HCT116 (cell line): ENCODE data around the gene PPM1A. TPM values are rescaled to one million over a fixed set of nuclear protein-coding genes. Genes with fewer than 3 reads are reported as not detected.

Source experiments
- ATAC-seq: fragments of 200-7000 bp; cut with Tn5 transposase; 2 replicates; pipeline ENCODE4 v1.9.1; 2020; ENCODE audit warnings: mild to moderate bottlenecking, moderate library complexity
- BruUV-seq: library from RNA; stranded (reverse); fragments of 400-500 nt; replicated peaks from 2 replicates; lab custom pipeline; 2021; lab: Mats Ljungman, UMichigan
- CTCF ChIA-PET: fragments of 300-600 bp; sonication (Branson Sonifier 250); formaldehyde crosslinking; loops from one replicate; lab custom pipeline; 2021; ENCODE audit warnings: antibody characterized with exemption; lab: Charles Lee
- POLR2A ChIA-PET: fragments of 300-600, 350-600 bp; sonication (Branson Sonifier 250); formaldehyde crosslinking; loops from one replicate; lab custom pipeline; 2021; ENCODE audit warnings: antibody characterized with exemption; lab: Charles Lee
- RAD21 ChIA-PET, 2 experiments: fragments of 300-600 bp; sonication (Branson Sonifier 250); formaldehyde crosslinking; loops; one replicate each; lab custom pipeline; 2023; ENCODE audit warnings: low total read pairs in 2 of 2; ENCODE audit not compliant: uncharacterized antibody in 2 of 2, unreplicated experiment in 2 of 2, low non-redundant PET in 1 of 2; lab: Charles Lee
- DNase-seq: peaks from one replicate; pipeline ENCODE4 v3.0.0-alpha.2; 2010; ENCODE audit warnings: low read depth, low spot score
- H2AFZ ChIP-seq: fragments of 200-600 bp; shearing (Covaris generic), sonication (generic); 2 replicates; pipeline ENCODE4 v1.6.1; 2017; ENCODE audit warnings: low read depth, mixed run types, mixed read lengths, antibody characterized with exemption, low read length; ENCODE audit not compliant: poor library complexity, severe bottlenecking
- H3K27ac ChIP-seq: 2 replicates; pipeline ENCODE4 v1.5.1; 2012; ENCODE audit warnings: low read depth, low read length
- H3K27me3 ChIP-seq: fragments of 200-600 bp; sonication (generic); 2 replicates; pipeline ENCODE4 v1.6.1; 2016; ENCODE audit warnings: mixed run types, low read length, mixed read lengths; ENCODE audit not compliant: insufficient read depth
- H3K36me3 ChIP-seq, 2 experiments: fragments of 200-500 bp in 1 of 2; fragments of 200-600 bp in 1 of 2; sonication (Bioruptor generic) in 1 of 2; sonication (generic) in 1 of 2; 2 replicates each; pipeline versions ENCODE4 v1.5.1 to v1.6.1; 2014 to 2016; ENCODE audit warnings: low read length in 2 of 2, inconsistent platforms in 1 of 2, mixed read lengths in 1 of 2, mixed run types in 1 of 2; ENCODE audit not compliant: insufficient read depth in 2 of 2, control insufficient read depth in 1 of 2
- H3K4me1 ChIP-seq, 2 experiments: fragments of 200-600 bp in 1 of 2; sonication (generic) in 1 of 2; 2 replicates each; pipeline versions ENCODE4 v1.5.1 to v1.6.1; 2012 to 2017; ENCODE audit warnings: low read length in 2 of 2, inconsistent platforms in 1 of 2, mild to moderate bottlenecking in 1 of 2, mixed read lengths in 1 of 2, mixed run types in 1 of 2, moderate library complexity in 1 of 2; ENCODE audit not compliant: insufficient read depth in 2 of 2, control insufficient read depth in 1 of 2
- H3K4me2 ChIP-seq: fragments of 200-600 bp; sonication (generic); 2 replicates; pipeline ENCODE4 v1.6.1; 2017; ENCODE audit warnings: mixed run types, low read length, mixed read lengths
- H3K4me3 ChIP-seq, 2 experiments: fragments of 200-600 bp in 1 of 2; sonication (generic) in 1 of 2; replicated peaks in 1 of 2; 2 replicates each; pipeline ENCODE4 v1.5.1; 2011 to 2016; ENCODE audit warnings: low read length in 2 of 2, control low read depth in 1 of 2, low read depth in 1 of 2, mild to moderate bottlenecking in 1 of 2, mixed read lengths in 1 of 2, mixed run types in 1 of 2
- H3K79me2 ChIP-seq: fragments of 200-600 bp; sonication (generic); 2 replicates; pipeline ENCODE4 v1.6.1; 2017; ENCODE audit warnings: mild to moderate bottlenecking, mixed run types, low read length, moderate library complexity, mixed read lengths; ENCODE audit not compliant: insufficient read depth
- H3K9ac ChIP-seq: fragments of 200-600 bp; sonication (generic); 2 replicates; pipeline ENCODE4 v1.6.1; 2016; ENCODE audit warnings: low read length, mixed read lengths
- H3K9me2 ChIP-seq: fragments of 200-600 bp; sonication (generic), shearing (Covaris generic); 2 replicates; pipeline ENCODE4 v1.6.1; 2017; ENCODE audit warnings: mixed run types, mild to moderate bottlenecking, moderate library complexity; ENCODE audit not compliant: insufficient read depth
- H3K9me3 ChIP-seq, 2 experiments: fragments of 200-500 bp in 1 of 2; fragments of 200-600 bp in 1 of 2; sonication (Bioruptor generic) in 1 of 2; sonication (generic) in 1 of 2; 2 replicates each; pipeline ENCODE4 v1.6.1; 2014 to 2017; ENCODE audit warnings: low read length in 2 of 2, mixed read lengths in 2 of 2, inconsistent platforms in 1 of 2, low read depth in 1 of 2, mild to moderate bottlenecking in 1 of 2, mixed run types in 1 of 2, moderate library complexity in 1 of 2; ENCODE audit not compliant: control insufficient read depth in 1 of 2, insufficient read depth in 1 of 2
- H4K20me1 ChIP-seq: fragments of 200-600 bp; sonication (generic), shearing (Covaris generic); 2 replicates; pipeline ENCODE4 v1.6.1; 2017; ENCODE audit warnings: mixed run types, mild to moderate bottlenecking, moderate library complexity; ENCODE audit not compliant: insufficient read depth
- CEBPB ChIP-seq: IDR thresholded peaks from 2 replicates; pipeline ENCODE4 v1.6.1; 2012; ENCODE audit warnings: low read depth
- EGR1 ChIP-seq: IDR thresholded peaks from 2 replicates; pipeline ENCODE4 v1.6.1; 2012; ENCODE audit warnings: low read depth
- EZH2 ChIP-seq: fragments of 200-600 bp; sonication (generic); IDR thresholded peaks from 2 replicates; pipeline ENCODE4 v1.6.1; 2017; ENCODE audit warnings: antibody characterized with exemption, mixed run types
- EZH2phosphoT487 ChIP-seq: fragments of 200-600 bp; IDR thresholded peaks from 2 replicates; pipeline ENCODE4 v1.6.1; 2018; ENCODE audit warnings: antibody characterized with exemption, borderline replicate concordance
- POLR2A ChIP-seq: IDR thresholded peaks from 2 replicates; pipeline ENCODE4 v1.7.0; 2011; ENCODE audit warnings: borderline replicate concordance; ENCODE audit not compliant: insufficient read depth, insufficient read length; ENCODE audit errors: extremely low read depth
- POLR2AphosphoS5 ChIP-seq: IDR thresholded peaks from 2 replicates; pipeline ENCODE4 v1.6.1; 2011; ENCODE audit warnings: mild to moderate bottlenecking, low read depth, low read length, moderate library complexity
- RAD21 ChIP-seq: IDR thresholded peaks from 2 replicates; pipeline ENCODE4 v1.6.1; 2012; ENCODE audit warnings: low read depth, mild to moderate bottlenecking
- SIN3A ChIP-seq: IDR thresholded peaks from 2 replicates; pipeline ENCODE4 v1.6.1; 2012; ENCODE audit warnings: low read depth
- SRF ChIP-seq: IDR thresholded peaks from 2 replicates; pipeline ENCODE4 v1.6.1; 2012; ENCODE audit warnings: low read depth
- TCF7L2 ChIP-seq: IDR thresholded peaks from 2 replicates; pipeline ENCODE4 v1.7.0; 2011; ENCODE audit warnings: borderline replicate concordance, inconsistent platforms; ENCODE audit not compliant: insufficient read depth, insufficient read length; ENCODE audit errors: extremely low read depth
- ZNF274 ChIP-seq: fragments of 200-500 bp; sonication (Bioruptor generic); IDR thresholded peaks from 2 replicates; pipeline ENCODE4 v1.6.1; 2014; ENCODE audit warnings: mild to moderate bottlenecking, low read depth, low read length, inconsistent platforms
- intact Hi-C: fragments of 100-400 bp; cut with micrococcal nuclease; formaldehyde crosslinking; loops from 2 replicates; pipeline ENCODE4 v1.10.0; 2022
- total RNA-seq: library from RNA; stranded (reverse); gene quantifications from one replicate; pipeline ENCODE4 v1.2.1, GENCODE V29; 2021; ENCODE audit not compliant: unreplicated experiment
- TF ChIP-seq, protein P1 (sequence below): IDR thresholded peaks from 2 replicates; pipeline ENCODE4 v1.6.1; 2012
- TF ChIP-seq, protein P2 (sequence below): IDR thresholded peaks from 2 replicates; pipeline ENCODE4 v1.6.1; 2012

Gene PPM1A
- total RNA-seq, 1 experiment from 2014 or later: 32.8 TPM

DNA sequence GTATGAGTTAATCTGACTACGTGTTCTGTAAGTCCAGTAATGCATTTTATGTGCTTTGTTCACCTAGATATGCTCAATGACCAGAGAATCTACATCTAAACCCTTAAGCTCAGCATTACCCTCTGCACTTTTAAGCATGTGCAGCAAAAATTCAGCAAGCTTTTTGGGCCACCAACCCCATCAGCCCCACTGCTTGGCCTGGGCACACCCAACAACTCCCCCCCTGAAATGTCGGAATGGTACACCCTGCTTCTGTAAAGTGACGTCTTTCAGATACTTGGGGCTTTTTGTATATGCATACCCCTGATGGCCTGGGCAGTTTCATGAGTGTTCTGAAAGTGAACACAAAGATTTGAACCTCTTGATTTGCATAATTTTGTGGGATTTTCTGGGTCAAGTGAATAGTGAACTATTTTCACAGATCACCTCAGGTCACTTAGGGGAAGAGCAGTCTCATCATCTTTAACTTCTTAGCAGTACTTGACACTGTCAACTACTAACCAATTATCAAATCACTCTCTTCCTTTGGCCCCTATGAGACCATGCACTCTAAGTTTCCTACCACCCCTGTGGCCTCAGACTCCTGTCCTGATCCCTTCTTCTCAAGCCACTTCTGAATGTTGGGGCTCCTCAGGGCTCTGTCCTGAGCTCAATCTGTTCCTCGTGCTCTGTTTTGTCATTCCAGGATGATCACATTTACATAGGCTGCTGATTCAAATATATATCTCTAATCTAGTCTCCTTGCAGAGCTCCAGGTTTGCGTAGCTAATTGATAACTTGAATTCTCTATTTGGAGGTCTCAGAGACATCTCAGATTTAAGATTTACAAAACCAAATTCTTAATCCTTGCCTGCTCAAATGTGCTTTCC, 36.3 kb upstream of the PPM1A start:
- intact Hi-C loops: no loop called here
- Histone ChIP-seq H3K9me3 (no peaks in the 10 kb centered on the region), H3K9me2 (no peaks in the 10 kb centered on the region), H4K20me1 (no peaks in the 10 kb centered on the region), H2AFZ (no peak overlapping the region), H3K27me3 (no peaks in the 10 kb centered on the region), H3K4me3 (no peak overlapping the region), H3K4me1 (no peaks in the 10 kb centered on the region), H3K9ac (no peak overlapping the region), H3K4me2 (no peak overlapping the region), H3K79me2 (no peaks in the 10 kb centered on the region), H3K36me3 (no peaks in the 10 kb centered on the region), H3K27ac (no peak overlapping the region)
- DNase-seq: no peak
- CTCF ChIA-PET: no interaction called here
- ATAC-seq: no peak
- no TSS peak for BruUV-seq
- POLR2A ChIA-PET: interaction anchor here (0.6 kb wide), 1 partner anchor 35 kb away, joined by 3 read pairs; no protein-coding TSS in a partner anchor
- TF ChIP-seq POLR2A (no peak), SRF (no peak), CEBPB (no peak), RAD21 (no peak), ZNF274 (no peak), POLR2AphosphoS5 (no peak), EZH2 (no peak), EZH2phosphoT487 (no peak), EGR1 (no peak), SIN3A (no peak)
- RAD21 ChIA-PET: no interaction called here

DNA sequence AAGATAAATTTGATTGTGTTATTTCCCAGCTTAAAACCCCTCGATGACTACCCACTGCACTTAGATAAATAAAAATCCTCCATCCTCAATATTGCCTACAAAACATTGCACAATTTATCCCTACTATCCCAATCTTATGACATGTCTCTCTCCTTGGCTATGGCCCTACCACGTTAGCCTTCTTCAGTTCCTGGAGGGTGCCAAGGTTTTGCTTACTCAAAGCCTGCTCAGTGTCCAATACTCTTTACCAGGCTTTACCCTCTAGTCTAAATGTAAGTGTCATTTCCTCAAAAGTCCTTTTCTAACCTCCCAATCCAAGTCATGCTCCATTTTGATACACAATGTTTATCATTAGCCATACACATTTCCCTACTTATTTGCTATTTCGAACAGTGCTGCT, 35.0 kb upstream of the PPM1A start:
- BruUV-seq: no TSS peak
- Histone ChIP-seq H3K4me1 (no peaks in the 10 kb centered on the region), H3K9ac (no peak overlapping the region), H3K79me2 (no peaks in the 10 kb centered on the region), H3K27me3 (no peaks in the 10 kb centered on the region), H3K4me2 (no peak overlapping the region), H3K4me3 (no peak overlapping the region), H3K36me3 (no peaks in the 10 kb centered on the region), H3K27ac (no peak overlapping the region), H4K20me1 (no peaks in the 10 kb centered on the region), H3K9me3 (no peaks in the 10 kb centered on the region), H2AFZ (no peak overlapping the region), H3K9me2 (no peaks in the 10 kb centered on the region)
- ChIA-PET RAD21 (no interaction called here), POLR2A (no interaction called here), CTCF (no interaction called here)
- ATAC-seq: no peak
- DNase-seq: no peak
- TF ChIP-seq TCF7L2 (no peak), RAD21 (no peak), SIN3A (no peak), POLR2A (no peak), CEBPB (no peak), EZH2phosphoT487 (no peak), ZNF274 (no peak)
- TF ChIP-seq, protein P1, sequence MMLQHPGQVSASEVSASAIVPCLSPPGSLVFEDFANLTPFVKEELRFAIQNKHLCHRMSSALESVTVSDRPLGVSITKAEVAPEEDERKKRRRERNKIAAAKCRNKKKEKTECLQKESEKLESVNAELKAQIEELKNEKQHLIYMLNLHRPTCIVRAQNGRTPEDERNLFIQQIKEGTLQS: no peak
- TF ChIP-seq, protein P2, sequence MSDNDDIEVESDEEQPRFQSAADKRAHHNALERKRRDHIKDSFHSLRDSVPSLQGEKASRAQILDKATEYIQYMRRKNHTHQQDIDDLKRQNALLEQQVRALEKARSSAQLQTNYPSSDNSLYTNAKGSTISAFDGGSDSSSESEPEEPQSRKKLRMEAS: no peak
- intact Hi-C loops: no loop called here
